Neural progenitor cell (in vitro differentiated cells): ENCODE results near the gene ETV7. TPM values are rescaled to one million over a fixed set of nuclear protein-coding genes. Genes with fewer than 3 reads are reported as not detected.

Experiments used
- DNase-seq: peaks from one replicate; pipeline ENCODE4 v3.0.0-alpha.2; 2016; ENCODE audit warnings: low spot score
- H2AFZ ChIP-seq: fragments of 200-600 bp; sonication (generic); replicated peaks from 2 replicates; pipeline ENCODE4 v1.6.1; 2016; ENCODE audit warnings: antibody characterized with exemption
- H3F3A ChIP-seq: fragments of 200-600 bp; sonication (generic); 2 replicates; pipeline ENCODE4 v1.6.1; 2016; ENCODE audit warnings: antibody characterized with exemption, low read depth
- H3K27ac ChIP-seq: fragments of 200-600 bp; sonication (generic); 2 replicates; pipeline ENCODE4 v1.5.1; 2016; ENCODE audit warnings: mild to moderate bottlenecking
- H3K27me3 ChIP-seq: fragments of 200-600 bp; sonication (generic); 2 replicates; pipeline ENCODE4 v1.6.1; 2016; ENCODE audit warnings: mild to moderate bottlenecking, moderate library complexity
- H3K36me3 ChIP-seq: fragments of 200-600 bp; sonication (generic); 2 replicates; pipeline ENCODE4 v1.5.1; 2016
- H3K4me1 ChIP-seq: fragments of 200-600 bp; sonication (generic); 2 replicates; pipeline ENCODE4 v1.6.1; 2016; ENCODE audit warnings: mixed run types
- H3K4me2 ChIP-seq: fragments of 200-600 bp; sonication (generic); 2 replicates; pipeline ENCODE4 v1.6.1; 2016
- H3K4me3 ChIP-seq: fragments of 200-600 bp; sonication (generic); 2 replicates; pipeline ENCODE4 v1.5.1; 2016
- H3K79me2 ChIP-seq: fragments of 200-600 bp; sonication (generic); 2 replicates; pipeline ENCODE4 v1.6.1; 2016; ENCODE audit warnings: low read depth
- H3K9ac ChIP-seq: fragments of 200-600 bp; sonication (generic); 2 replicates; pipeline ENCODE4 v1.6.1; 2016
- H3K9me3 ChIP-seq: fragments of 200-600 bp; sonication (generic); 2 replicates; pipeline ENCODE4 v1.5.1; 2016; ENCODE audit warnings: low read depth
- H4K20me1 ChIP-seq: fragments of 200-600 bp; sonication (generic); 2 replicates; pipeline ENCODE4 v1.6.1; 2016; ENCODE audit warnings: low read depth
- H3K27ac Mint-ChIP-seq: 3 replicates; pipeline ENCODE4 v1.8.0; 2021; ENCODE audit warnings: mixed read lengths
- H3K27me3 Mint-ChIP-seq: 2 replicates; pipeline ENCODE4 v1.8.0; 2022; ENCODE audit warnings: low read depth, mild to moderate bottlenecking, inconsistent platforms, moderate library complexity, mixed read lengths; ENCODE audit not compliant: insufficient read depth
- H3K36me3 Mint-ChIP-seq: 3 replicates; pipeline ENCODE4 v1.8.0; 2021; ENCODE audit warnings: mixed read lengths
- H3K4me1 Mint-ChIP-seq: 3 replicates; pipeline ENCODE4 v1.8.0; 2021; ENCODE audit warnings: mixed read lengths
- H3K4me3 Mint-ChIP-seq: 3 replicates; pipeline ENCODE4 v1.8.0; 2021; ENCODE audit warnings: mild to moderate bottlenecking, moderate library complexity, mixed read lengths
- H3K9me3 Mint-ChIP-seq: 3 replicates; pipeline ENCODE4 v1.8.0; 2020; ENCODE audit warnings: mixed read lengths
- CTCF ChIP-seq: fragments of 200-600 bp; sonication (generic); IDR thresholded peaks from 2 replicates; pipeline ENCODE4 v1.5.1; 2017; ENCODE audit warnings: antibody characterized with exemption, mild to moderate bottlenecking
- EZH2 ChIP-seq: fragments of 200-600 bp; sonication (generic); IDR thresholded peaks from 2 replicates; pipeline ENCODE4 v1.6.1; 2017; ENCODE audit warnings: antibody characterized with exemption, mild to moderate bottlenecking, moderate library complexity
- EZH2phosphoT487 ChIP-seq: fragments of 200-600 bp; sonication (generic); IDR thresholded peaks from 2 replicates; pipeline ENCODE4 v1.6.1; 2017; ENCODE audit warnings: antibody characterized with exemption
- total RNA-seq: library from RNA; depleted of rRNA; stranded (reverse); fragments of >200 nt; gene quantifications from 2 replicates; pipeline ENCODE4 v1.2.3, GENCODE V29; 2015; ENCODE audit warnings: low replicate concordance

The ETV7 gene
- total RNA-seq, 1 donor from 2014 or later = 0.11 TPM

DNA sequence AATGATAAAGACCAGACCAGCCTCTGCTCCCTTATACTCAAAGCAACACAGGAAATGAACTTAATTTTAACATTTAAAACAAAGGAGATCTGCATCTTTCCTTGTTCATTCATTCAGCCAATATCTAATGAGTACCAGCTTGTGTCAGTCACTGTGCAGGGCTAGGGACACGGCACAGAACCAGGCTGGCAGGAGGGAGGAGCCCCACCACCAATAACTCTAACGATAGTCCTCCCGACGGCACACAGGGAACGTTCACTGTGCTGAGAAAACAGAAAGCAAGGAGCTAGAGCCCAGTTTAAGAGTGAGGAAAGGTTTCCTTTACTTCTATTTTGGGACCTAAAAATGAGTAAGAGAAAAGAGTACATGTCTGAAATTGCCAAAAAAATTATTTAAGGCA lies 9.9 kb downstream of the ETV7 start:
- no peaks in the 10 kb centered on the region for H3F3A ChIP-seq
- peaks cover 7% of the 10 kb centered on the region for H3K27me3 Mint-ChIP-seq
- TF ChIP-seq EZH2phosphoT487 = no peak
- TF ChIP-seq CTCF = no peak
- TF ChIP-seq EZH2 = no peak

GRCh38 chr6:36376742-36377141 lies 10.7 kb downstream of the ETV7 start:
- Mint-ChIP-seq H3K27me3 (peaks cover 11% of the 10 kb centered on the region), H3K9me3 (no peaks in the 10 kb centered on the region), H3K27ac (no peak overlapping the region), H3K4me1 (peaks cover 2% of the 10 kb centered on the region), H3K36me3 (no peaks in the 10 kb centered on the region), H3K4me3 (no peak overlapping the region)
- Histone ChIP-seq H3K9me3 (no peaks in the 10 kb centered on the region), H3K4me3 (no peak overlapping the region), H4K20me1 (no peaks in the 10 kb centered on the region), H3K4me1 (peaks cover 5% of the 10 kb centered on the region), H3K9ac (no peak overlapping the region), H3F3A (no peaks in the 10 kb centered on the region), H3K27ac (no peak overlapping the region), H2AFZ (no peak overlapping the region), H3K79me2 (no peaks in the 10 kb centered on the region), H3K4me2 (no peak overlapping the region), H3K36me3 (no peaks in the 10 kb centered on the region), H3K27me3 (no peaks in the 10 kb centered on the region)
- no peak for DNase-seq
- TF ChIP-seq EZH2 = no peak
- no peak for TF ChIP-seq EZH2phosphoT487
- no peak for TF ChIP-seq CTCF

More for the DNA sequence above, 9.9 kb downstream of the ETV7 start:
- no peaks in the 10 kb centered on the region for H3K27me3 ChIP-seq
- Mint-ChIP-seq H3K27ac (no peak overlapping the region), H3K9me3 (no peaks in the 10 kb centered on the region), H3K4me3 (no peak overlapping the region), H3K4me1 (peaks cover 2% of the 10 kb centered on the region), H3K36me3 (no peaks in the 10 kb centered on the region)
- no peak overlapping the region for H3K27ac ChIP-seq
- H3K4me1 ChIP-seq = peaks cover 7% of the 10 kb centered on the region
- H3K4me2 ChIP-seq = no peak overlapping the region
- DNase-seq = no peak
- H3K36me3 ChIP-seq = no peaks in the 10 kb centered on the region
- H3K9ac ChIP-seq = no peak overlapping the region
- no peaks in the 10 kb centered on the region for H3K79me2 ChIP-seq
- H2AFZ ChIP-seq = no peak overlapping the region
- no peaks in the 10 kb centered on the region for H3K9me3 ChIP-seq
- H4K20me1 ChIP-seq = no peaks in the 10 kb centered on the region
- no peak overlapping the region for H3K4me3 ChIP-seq

GRCh38 chr6:36376183-36376582 lies 11.3 kb downstream of the ETV7 start:
- H3K36me3 ChIP-seq = no peaks in the 10 kb centered on the region
- no peaks in the 10 kb centered on the region for H3K36me3 Mint-ChIP-seq
- H3K4me3 ChIP-seq = no peak overlapping the region
- no peak for DNase-seq
- peaks cover 12% of the 10 kb centered on the region for H3K27me3 Mint-ChIP-seq
- H4K20me1 ChIP-seq = no peaks in the 10 kb centered on the region
- peak overlapping the region; percentile 16 for H3K27ac Mint-ChIP-seq
- no peak overlapping the region for H3K27ac ChIP-seq
- no peaks in the 10 kb centered on the region for H3K9me3 Mint-ChIP-seq
- no peak overlapping the region for H3K4me2 ChIP-seq
- peaks cover 2% of the 10 kb centered on the region for H3K4me1 Mint-ChIP-seq
- no peak overlapping the region for H3K4me3 Mint-ChIP-seq
- H3K27me3 ChIP-seq = no peaks in the 10 kb centered on the region
- no peaks in the 10 kb centered on the region for H3K79me2 ChIP-seq
- H3F3A ChIP-seq = no peaks in the 10 kb centered on the region
- no peak overlapping the region for H3K9ac ChIP-seq
- no peaks in the 10 kb centered on the region for H3K4me1 ChIP-seq
- TF ChIP-seq CTCF (no peak), EZH2 (no peak), EZH2phosphoT487 (no peak)
- H2AFZ ChIP-seq = no peak overlapping the region
- H3K9me3 ChIP-seq = no peaks in the 10 kb centered on the region
